K562 (cell line): ENCODE data around the gene FADS1.

Experiments
- HMGXB4 ChIP-seq: sonication (generic); formaldehyde crosslinking; IDR thresholded peaks from 2 replicates; pipeline ENCODE4 v1.8.1; 2023; ENCODE audit warnings: mild to moderate bottlenecking, missing genetic modification reagents
- NCOA1 ChIP-seq: fragments of 450-650 bp; IDR thresholded peaks from 2 replicates; pipeline ENCODE4 v1.6.1; 2016; ENCODE audit warnings: low read depth
- YY1 ChIP-seq, 3 experiments: IDR thresholded peaks; 2 replicates each; pipeline ENCODE4 v1.6.1; 2011; ENCODE audit warnings: low read length in 2 of 3, mild to moderate bottlenecking in 2 of 3, moderate library complexity in 2 of 3, borderline replicate concordance in 1 of 3, control low read depth in 1 of 3, low read depth in 1 of 3; ENCODE audit not compliant: insufficient read depth in 3 of 3, insufficient replicate concordance in 2 of 3, control insufficient read depth in 1 of 3, insufficient read length in 1 of 3; ENCODE audit errors: extremely low read depth in 1 of 3

- TF ChIP-seq HMGXB4 (CRISPR knock-in tag) = no peak
- no peak for TF ChIP-seq NCOA1
- no peak for TF ChIP-seq YY1 (IDR thresholded peaks at IDR 0.05; ENCODE audit: borderline replicate concordance in 1 of 3, control insufficient read depth in 1 of 3, extremely low read depth in 1 of 3, insufficient read depth in 3 of 3, insufficient read length in 1 of 3, insufficient replicate concordance in 2 of 3, low read depth in 1 of 3, low read length in 2 of 3)
Measured at GRCh38 chr11:61851900-61852295, 35.1 kb upstream of the FADS1 start.
